Chondrocyte (in vitro differentiated cells): ENCODE measurements around the gene TYMS. TPM values are rescaled to one million over a fixed set of nuclear protein-coding genes. Genes with fewer than 3 reads are reported as not detected.
A peak's percentile ranks its signal among the peaks of the same experiment; 100 is the strongest.

ENCODE experiments used
- DNase-seq: peaks from one replicate; pipeline ENCODE4 v3.0.0; 2021; ENCODE audit warnings: mixed read lengths, low spot score
- H3K27ac Mint-ChIP-seq: one replicate; pipeline ENCODE4 v1.8.0; 2021; ENCODE audit warnings: mild to moderate bottlenecking, moderate library complexity, mixed read lengths; ENCODE audit not compliant: unreplicated experiment
- H3K27me3 Mint-ChIP-seq: 2 replicates; pipeline ENCODE4 v1.8.0; 2021; ENCODE audit warnings: low read depth, mixed read lengths
- H3K36me3 Mint-ChIP-seq: 2 replicates; pipeline ENCODE4 v1.8.0; 2021; ENCODE audit warnings: low read depth, mixed read lengths
- H3K4me1 Mint-ChIP-seq: 2 replicates; pipeline ENCODE4 v1.8.0; 2021; ENCODE audit warnings: low read depth, mild to moderate bottlenecking, mixed read lengths
- H3K4me3 Mint-ChIP-seq: one replicate; pipeline ENCODE4 v1.8.0; 2021; ENCODE audit warnings: mild to moderate bottlenecking, moderate library complexity, mixed read lengths; ENCODE audit not compliant: unreplicated experiment
- H3K9me3 Mint-ChIP-seq: 2 replicates; pipeline ENCODE4 v1.8.0; 2021; ENCODE audit warnings: low read depth, mixed read lengths
- long read RNA-seq: library from polyadenylated mRNA; stranded (forward); transcript quantifications from one replicate; pipeline ENCODE4 v2.0.0, GENCODE V29; 2021
- total RNA-seq: library from RNA; stranded (reverse); gene quantifications from 3 replicates; pipeline ENCODE4 v1.2.1, GENCODE V29; 2021
- TF ChIP-seq, protein P1 (sequence below): fragments of 200-600 bp; sonication (generic); IDR thresholded peaks from 2 replicates; pipeline ENCODE4 v1.5.0; 2021; ENCODE audit warnings: antibody characterized with exemption, mild to moderate bottlenecking, moderate library complexity

The TYMS gene
- 24.7 to 49.5 TPM (median 25.1 TPM) in 3 replicates for total RNA-seq
- long read RNA-seq, transcript TYMS-203 (7 exons, 1,662 nt), result major isoform, 46 of 48 reads
- long read RNA-seq, partial matches to known transcripts, result 1 of 48 reads
- long read RNA-seq, other reads (novel, unspliced or antisense), result 1 of 48 reads

DNA sequence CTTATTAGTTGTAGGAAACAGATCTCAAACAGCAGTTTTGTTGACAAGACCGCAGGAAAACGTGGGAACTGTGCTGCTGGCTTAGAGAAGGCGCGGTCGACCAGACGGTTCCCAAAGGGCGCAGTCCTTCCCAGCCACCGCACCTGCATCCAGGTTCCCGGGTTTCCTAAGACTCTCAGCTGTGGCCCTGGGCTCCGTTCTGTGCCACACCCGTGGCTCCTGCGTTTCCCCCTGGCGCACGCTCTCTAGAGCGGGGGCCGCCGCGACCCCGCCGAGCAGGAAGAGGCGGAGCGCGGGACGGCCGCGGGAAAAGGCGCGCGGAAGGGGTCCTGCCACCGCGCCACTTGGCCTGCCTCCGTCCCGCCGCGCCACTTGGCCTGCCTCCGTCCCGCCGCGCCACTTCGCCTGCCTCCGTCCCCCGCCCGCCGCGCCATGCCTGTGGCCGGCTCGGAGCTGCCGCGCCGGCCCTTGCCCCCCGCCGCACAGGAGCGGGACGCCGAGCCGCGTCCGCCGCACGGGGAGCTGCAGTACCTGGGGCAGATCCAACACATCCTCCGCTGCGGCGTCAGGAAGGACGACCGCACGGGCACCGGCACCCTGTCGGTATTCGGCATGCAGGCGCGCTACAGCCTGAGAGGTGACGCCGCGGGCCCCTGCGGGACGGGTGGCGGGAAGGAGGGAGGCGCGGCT, at the start of gene TYMS:
TYMS (plus strand) TSS at position 343 of the 690 bp plus-strand sequence; CDS start at position 433, 90 bp downstream.
- no peak for DNase-seq
- Mint-ChIP-seq H3K36me3 (peaks cover 6% of the 10 kb centered on the region), H3K27me3 (no peaks in the 10 kb centered on the region), H3K4me1 (peaks cover 11% of the 10 kb centered on the region), H3K4me3 (peak within 1 kb of the TSS; percentile 83), H3K27ac (peak within 1 kb of the TSS; percentile 68), H3K9me3 (peaks cover 6% of the 10 kb centered on the region)
- TF ChIP-seq, protein P1, sequence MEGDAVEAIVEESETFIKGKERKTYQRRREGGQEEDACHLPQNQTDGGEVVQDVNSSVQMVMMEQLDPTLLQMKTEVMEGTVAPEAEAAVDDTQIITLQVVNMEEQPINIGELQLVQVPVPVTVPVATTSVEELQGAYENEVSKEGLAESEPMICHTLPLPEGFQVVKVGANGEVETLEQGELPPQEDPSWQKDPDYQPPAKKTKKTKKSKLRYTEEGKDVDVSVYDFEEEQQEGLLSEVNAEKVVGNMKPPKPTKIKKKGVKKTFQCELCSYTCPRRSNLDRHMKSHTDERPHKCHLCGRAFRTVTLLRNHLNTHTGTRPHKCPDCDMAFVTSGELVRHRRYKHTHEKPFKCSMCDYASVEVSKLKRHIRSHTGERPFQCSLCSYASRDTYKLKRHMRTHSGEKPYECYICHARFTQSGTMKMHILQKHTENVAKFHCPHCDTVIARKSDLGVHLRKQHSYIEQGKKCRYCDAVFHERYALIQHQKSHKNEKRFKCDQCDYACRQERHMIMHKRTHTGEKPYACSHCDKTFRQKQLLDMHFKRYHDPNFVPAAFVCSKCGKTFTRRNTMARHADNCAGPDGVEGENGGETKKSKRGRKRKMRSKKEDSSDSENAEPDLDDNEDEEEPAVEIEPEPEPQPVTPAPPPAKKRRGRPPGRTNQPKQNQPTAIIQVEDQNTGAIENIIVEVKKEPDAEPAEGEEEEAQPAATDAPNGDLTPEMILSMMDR, result no peak

DNA sequence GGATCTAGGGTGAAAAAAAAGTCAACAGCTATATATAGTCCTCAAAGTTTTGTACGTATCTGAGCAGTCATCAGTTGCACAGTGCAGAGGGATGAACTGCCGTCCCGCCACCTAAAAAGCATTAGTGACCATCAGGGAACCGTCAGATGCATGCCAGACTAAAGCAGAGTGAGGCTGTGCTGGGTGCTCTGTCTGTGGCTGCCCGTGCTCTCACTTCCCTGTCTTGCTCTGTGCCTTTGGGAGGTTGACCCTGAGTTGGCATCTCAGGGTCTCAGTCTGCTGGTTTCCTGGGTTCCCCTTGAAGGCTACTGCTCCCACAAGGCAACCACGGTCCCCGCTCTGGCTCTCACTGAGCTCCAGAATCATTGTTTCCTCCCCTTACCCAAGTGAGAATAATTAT, 49.5 kb upstream of the TYMS start:
- no peak for DNase-seq
- TF ChIP-seq, protein P1, result no peak
- Mint-ChIP-seq H3K27me3 (no peaks in the 10 kb centered on the region), H3K9me3 (no peaks in the 10 kb centered on the region), H3K36me3 (no peaks in the 10 kb centered on the region), H3K4me3 (no peak overlapping the region), H3K27ac (no peak overlapping the region), H3K4me1 (peaks cover 6% of the 10 kb centered on the region)

DNA sequence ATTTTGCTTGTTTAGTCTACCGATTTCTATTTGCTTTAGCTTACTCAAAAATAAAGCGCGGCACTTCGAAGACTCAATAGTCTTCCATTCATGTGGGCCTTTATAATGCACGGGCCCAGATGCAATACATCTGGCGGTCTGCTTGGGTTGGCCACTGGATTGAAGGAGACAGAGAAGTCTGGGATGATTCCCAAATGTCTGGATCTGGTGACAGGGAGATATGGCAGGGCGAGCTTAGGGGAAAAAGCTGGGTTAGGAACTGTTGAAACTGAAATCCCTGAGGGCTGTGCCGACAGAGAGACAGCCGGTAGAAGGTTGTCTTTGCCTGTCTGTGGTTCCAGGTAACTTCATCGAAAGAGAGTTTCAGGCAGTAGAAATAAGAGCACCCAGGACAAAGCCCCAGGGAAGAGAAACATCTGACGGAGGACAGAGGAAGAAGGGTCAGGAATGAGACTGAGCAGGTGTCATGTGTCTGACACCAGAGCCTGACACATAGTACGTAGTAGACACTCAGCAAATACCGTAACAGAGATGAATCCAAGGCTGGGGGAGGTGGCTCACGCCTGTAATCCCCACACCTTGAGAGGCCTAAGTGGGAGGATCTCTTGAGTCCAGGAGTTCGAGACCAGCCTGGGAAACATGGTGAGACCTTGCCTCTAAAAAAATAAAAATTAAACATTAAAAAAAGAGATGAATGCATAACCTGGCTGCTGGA, 47.1 kb upstream of the TYMS start:
- H3K4me1 Mint-ChIP-seq, result no peaks in the 10 kb centered on the region
- H3K36me3 Mint-ChIP-seq, result no peaks in the 10 kb centered on the region
- no peak overlapping the region for H3K27ac Mint-ChIP-seq
- H3K9me3 Mint-ChIP-seq, result no peaks in the 10 kb centered on the region
- TF ChIP-seq, protein P1, result no peak
- DNase-seq, result no peak
- no peak overlapping the region for H3K4me3 Mint-ChIP-seq
- H3K27me3 Mint-ChIP-seq, result no peaks in the 10 kb centered on the region

DNA sequence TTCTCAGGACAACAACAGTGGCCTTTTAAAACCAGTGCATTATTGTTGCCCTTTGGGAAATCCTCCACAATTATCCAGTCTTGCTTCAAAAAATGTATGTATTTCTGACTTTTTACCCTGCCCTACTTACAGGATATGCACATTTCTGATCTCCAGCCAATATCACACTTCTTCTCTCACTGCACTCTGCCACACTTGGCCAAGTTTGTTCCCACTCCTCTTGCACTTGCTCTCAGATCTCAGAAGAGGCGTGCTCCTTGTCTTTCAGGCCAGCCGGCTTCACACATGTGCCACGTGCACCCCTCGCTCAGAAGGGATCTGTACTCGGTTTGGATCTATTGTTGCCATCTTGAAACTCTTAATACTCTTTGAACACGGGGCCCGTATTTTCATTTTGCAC, 45.3 kb upstream of the TYMS start:
- Mint-ChIP-seq H3K4me3 (no peak overlapping the region), H3K27ac (no peak overlapping the region), H3K36me3 (no peaks in the 10 kb centered on the region), H3K27me3 (no peaks in the 10 kb centered on the region), H3K4me1 (no peaks in the 10 kb centered on the region), H3K9me3 (no peaks in the 10 kb centered on the region)
- TF ChIP-seq, protein P1, result no peak
- DNase-seq, result no peak

DNA sequence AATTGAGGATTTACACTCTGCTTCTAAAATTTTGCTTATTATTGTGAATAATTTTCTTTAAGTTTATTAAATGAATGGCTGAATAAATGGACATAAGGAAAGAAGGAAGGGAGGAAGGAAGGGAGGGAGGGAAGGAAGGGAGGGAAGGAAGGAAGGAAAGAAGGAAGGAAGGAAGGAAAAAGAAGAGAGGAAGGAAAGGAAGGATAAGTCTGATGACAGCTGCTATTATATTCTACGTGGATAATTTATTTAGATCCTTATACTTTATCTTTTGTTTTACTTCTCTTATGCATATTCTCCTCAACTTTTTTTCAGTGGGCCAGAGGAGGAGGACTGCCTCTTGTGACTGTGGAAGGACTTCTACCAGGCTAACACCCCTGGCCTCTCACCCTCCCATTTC, 43.3 kb upstream of the TYMS start:
- Mint-ChIP-seq H3K4me3 (no peak overlapping the region), H3K4me1 (no peaks in the 10 kb centered on the region)

More for the DNA sequence above, 43.3 kb upstream of the TYMS start:
- H3K9me3 Mint-ChIP-seq, result no peaks in the 10 kb centered on the region
- no peaks in the 10 kb centered on the region for H3K27me3 Mint-ChIP-seq
- TF ChIP-seq, protein P1, result no peak
- DNase-seq, result no peak
- no peaks in the 10 kb centered on the region for H3K36me3 Mint-ChIP-seq
- H3K27ac Mint-ChIP-seq, result no peak overlapping the region
